GM08714 (cell line): ENCODE data around the gene PITPNM3.

ENCODE experiments used
- H3K4me3 ChIP-seq: fragments of 200-500 bp; sonication (Bioruptor generic); 2 replicates; pipeline ENCODE4 v1.5.1; 2014; ENCODE audit warnings: mild to moderate bottlenecking, low read length, inconsistent platforms
- ZNF274 ChIP-seq: IDR thresholded peaks from 2 replicates; pipeline ENCODE4 v1.6.1; 2012; ENCODE audit warnings: mild to moderate bottlenecking, low read depth, low read length

The PITPNM3 gene

DNA sequence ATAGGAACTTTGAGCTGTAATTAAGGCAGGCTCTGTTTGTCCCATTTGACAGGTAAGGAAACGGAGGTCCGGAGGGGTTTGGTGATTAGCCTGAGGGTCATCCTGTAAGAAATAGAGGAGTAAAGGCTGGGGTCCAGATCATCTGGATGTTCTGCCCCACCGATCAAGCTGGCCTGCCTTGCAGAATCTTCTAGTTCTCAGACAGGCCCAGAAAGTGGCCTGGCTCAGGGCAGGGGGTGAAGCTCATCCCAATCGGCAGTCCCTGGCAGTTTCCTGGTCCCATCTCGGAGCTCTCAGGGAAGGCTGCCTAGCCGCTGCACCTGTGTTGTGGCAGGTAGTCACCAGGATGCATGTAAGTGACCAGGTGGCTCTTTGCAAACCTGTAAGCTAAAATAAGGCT, 107.9 kb downstream of the PITPNM3 start:
- no peak for TF ChIP-seq ZNF274
- no peak overlapping the region for H3K4me3 ChIP-seq

DNA sequence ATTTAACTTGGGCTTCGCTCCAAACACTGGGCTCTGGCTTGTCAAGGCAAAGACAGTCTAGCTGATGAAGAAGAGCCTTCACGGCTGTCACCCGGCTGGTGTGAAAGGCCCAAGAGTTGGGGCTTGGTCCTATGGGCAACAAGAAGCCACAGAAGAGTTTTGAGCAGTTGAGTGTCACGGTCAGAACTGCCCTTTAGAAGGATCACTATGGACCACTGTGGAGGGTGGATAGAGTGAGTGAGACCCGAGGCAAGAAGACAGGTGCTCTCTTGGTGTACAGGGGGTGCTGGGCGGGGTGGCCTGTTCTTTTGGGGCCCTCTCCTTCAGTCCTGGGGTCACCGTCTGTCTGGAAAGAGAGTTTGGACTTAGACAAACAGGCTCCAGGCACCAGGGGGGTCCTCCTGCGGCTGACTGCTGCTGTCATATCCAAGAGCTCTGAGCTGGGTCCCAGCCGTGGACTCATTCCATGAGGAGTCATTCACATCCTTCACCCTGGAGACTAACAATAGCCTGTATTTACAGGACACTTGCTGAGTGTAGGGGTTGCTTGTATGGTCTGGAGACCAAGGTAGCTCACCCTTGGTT, 109.7 kb downstream of the PITPNM3 start:
- TF ChIP-seq ZNF274, result no peak
- H3K4me3 ChIP-seq, result no peak overlapping the region

DNA sequence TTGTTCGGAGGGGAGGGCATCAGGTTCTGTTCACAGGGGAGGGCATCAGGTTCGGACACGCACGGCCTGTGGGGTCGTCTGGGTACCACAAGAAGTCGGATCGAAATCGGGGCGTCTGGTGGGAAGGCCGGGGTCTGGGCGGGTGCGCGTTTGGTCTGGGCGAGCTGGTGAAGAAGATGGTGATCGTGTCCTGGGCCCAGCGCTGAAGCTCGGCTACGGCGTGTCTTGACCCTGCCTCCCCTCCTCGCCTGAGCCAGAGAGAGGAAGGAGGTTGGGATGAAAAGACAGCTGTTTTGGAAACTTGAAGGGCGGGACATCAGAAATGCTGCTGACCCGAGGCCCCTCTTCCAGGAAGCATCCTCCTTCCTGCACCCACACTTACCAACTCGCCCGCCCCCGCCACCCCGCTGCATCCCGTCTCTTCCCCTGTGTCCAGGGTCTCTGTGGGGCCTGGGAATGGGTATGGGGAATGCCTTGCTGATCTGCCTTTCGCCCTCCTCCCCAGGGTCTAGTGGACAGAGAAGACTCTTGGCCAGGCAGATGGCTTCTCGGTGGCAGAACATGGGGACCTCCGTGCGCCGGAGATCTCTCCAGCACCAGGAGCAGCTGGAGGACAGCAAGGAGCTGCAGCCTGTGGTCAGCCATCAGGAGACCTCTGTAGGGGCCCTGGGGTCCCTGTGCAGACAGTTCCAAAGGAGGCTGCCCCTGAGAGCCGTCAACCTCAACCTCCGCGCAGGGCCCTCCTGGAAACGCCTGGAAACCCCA, 111.6 kb downstream of the PITPNM3 start:
- peak overlapping the region; percentile 61 for H3K4me3 ChIP-seq

DNA sequence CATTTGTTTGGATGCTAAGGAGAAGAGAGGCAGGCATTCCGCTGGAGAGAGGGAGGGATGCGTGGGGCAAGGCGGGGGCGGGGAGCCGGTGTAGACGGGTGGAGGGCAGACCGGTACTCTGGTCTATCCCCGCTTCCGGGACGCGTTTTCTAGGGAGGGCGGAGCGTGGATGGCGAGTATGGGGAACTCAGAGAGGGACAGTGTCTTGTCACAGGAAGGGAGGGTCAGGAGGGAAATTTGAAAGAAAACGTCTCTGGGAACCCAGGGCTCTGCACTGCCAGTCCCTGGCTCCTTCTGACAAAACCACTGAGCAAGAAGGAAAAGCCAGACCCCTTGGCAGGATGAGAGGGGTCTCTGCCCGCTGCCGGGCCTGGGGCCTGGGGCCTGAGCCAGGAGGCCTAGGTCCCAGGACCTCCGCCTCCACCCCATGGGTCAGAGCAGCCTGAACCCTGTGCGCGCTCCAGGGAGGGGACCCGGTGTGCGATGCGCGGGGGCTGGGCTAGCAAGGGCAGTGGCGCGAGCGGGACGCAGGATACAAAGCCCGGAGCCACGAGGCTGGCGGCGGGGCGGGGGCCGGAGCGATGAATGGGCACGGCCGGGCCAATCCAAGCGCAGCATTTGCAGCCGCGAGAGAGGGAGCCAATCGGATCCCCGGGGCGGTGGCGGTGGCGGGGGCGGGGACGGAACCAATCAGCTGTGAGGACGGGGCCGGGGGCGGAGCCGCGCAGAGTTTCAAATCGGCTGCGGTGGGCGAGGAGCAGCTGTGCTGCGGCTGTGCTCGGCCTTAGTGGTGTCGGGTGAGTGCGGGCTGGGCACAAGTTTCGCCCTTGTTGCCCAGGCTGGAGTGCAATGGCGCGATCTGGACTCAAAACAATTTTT, 112.4 kb downstream of the PITPNM3 start, which contains the start of gene PIMREG:
Gene PIMREG, plus strand, starts transcription at position 764 of the 879 bp plus-strand sequence. CDS start 656 bp downstream, outside the sequence.
- no peak for TF ChIP-seq ZNF274
- H3K4me3 ChIP-seq, result peak within 1 kb of the TSS; percentile 62

More for the DNA sequence above, 111.6 kb downstream of the PITPNM3 start:
- no peak for TF ChIP-seq ZNF274

DNA sequence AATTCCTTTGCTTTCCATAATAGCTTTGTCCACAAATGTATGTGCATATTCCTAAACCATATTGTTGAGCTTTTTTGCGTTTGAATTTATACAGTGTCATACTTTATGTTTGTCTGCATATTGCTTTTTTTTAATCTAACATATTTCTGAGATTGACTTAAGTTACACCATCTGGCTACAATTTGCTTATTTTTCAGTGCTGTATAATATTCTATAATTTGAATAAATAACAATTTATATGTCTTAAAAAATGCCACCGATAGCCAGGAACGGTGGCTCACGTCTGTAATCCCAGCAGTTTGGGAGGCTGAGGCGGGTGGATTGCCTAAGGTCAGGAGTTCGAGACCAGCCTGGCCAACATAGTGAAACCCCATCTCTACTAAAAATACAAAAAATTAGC, 113.6 kb downstream of the PITPNM3 start:
- H3K4me3 ChIP-seq, result no peak overlapping the region
- TF ChIP-seq ZNF274, result no peak

DNA sequence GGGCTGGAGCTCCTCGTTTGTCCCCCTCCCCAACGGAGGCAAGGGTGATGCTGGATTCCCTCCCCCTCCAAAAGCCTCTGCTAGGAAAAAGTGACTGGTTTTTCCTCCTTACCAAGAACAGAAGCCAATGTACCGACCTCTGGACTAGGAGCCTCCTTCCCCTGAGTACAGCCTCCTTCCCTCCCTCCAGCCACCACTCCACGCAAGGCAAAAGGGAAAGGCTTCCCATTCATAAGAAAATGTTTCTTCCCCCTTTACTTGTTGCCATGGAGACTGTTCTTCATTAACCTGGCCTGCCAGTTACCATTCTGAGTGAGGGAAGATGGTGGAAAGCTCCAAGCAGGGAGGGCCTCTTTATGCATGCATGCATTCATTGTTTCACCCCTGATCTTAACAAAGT, 116.4 kb downstream of the PITPNM3 start:
- H3K4me3 ChIP-seq, result no peak overlapping the region
- TF ChIP-seq ZNF274, result no peak

DNA sequence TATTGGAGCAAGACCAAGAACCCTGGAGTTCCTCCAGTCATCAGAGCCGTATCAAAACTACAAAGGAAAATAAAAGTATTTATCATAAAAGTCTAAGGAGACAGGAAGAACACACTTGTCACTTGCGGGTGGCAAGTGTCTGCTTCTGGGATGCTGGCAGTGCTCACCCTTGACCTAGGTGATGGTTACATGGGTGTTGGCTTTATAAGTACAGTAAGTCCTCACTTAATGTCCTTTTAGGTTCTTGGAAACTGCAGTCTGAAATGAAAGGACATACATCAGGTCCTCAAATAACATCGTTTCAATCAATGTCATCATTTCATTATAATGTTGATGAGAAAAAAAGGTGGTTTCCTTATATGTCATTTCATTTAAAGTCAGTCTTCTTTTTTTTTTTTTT, 118.4 kb downstream of the PITPNM3 start:
- no peak for TF ChIP-seq ZNF274
- no peak overlapping the region for H3K4me3 ChIP-seq

DNA sequence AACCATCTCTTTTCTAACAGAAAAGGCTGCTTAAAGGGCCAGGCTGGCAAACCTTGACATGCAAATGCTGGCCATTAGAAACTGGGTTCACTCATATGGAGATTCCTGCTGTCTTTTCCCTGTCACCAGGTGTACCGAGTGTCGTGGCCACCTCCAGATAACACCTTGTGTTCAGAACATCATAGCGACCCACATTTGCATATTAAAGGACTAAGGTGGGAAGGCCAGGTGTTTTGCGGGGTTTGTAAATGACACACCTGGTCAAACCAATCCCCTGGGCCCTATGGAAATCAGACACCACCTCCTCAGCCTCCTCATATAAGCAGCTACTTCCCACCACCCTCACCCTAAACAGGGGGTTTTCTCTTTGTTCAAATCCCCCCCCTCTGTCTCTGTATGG, 118.9 kb downstream of the PITPNM3 start:
- H3K4me3 ChIP-seq, result no peak overlapping the region
- no peak for TF ChIP-seq ZNF274

DNA sequence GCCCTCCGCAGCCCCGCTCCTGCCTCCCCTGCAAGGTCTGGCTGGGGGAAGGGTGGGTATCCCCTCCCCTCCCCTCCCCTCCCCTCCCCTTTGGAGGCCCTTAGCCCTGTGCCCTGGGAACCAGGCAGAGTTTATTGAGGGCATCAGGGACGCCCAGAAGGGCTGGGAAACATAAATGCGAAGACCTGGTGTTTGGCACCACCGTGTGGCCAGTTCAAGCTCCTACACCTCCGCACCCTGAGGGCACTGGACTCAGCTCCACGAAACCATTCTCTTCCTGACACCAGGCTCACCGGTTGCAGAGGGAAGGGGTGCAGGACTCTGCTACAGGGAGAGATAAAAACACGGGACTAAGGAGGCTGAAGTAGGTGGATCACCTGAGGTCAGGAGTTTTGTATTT, 120.4 kb downstream of the PITPNM3 start:
- no peak for TF ChIP-seq ZNF274
- H3K4me3 ChIP-seq, result no peak overlapping the region

DNA sequence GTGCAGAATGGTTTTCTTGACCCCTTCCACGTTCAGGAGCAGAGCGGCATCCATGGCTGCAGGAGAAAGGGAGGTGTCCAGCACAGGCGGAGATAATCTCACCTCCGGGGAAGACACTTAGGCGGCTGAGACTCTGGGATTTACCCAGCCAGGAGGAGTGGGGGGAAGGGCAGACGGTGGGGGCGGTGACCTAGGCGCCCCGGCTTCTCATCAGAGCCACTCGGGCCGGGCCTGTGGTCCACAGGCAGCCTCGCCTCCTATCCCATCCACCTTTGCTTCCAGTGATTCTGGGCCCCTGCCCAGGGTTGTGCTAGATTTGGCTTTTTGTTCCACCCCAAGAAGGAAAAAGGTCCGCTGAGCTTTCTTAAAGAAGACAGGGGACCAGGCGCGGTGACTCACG, 121.3 kb downstream of the PITPNM3 start, which contains the start of gene AIPL1:
Gene AIPL1, minus strand, starts transcription at position 71 of the 400 bp plus-strand sequence. Its CDS starts 17 bp downstream, at position 54.
- TF ChIP-seq ZNF274, result no peak
- H3K4me3 ChIP-seq, result no peak within 1 kb of the TSS

DNA sequence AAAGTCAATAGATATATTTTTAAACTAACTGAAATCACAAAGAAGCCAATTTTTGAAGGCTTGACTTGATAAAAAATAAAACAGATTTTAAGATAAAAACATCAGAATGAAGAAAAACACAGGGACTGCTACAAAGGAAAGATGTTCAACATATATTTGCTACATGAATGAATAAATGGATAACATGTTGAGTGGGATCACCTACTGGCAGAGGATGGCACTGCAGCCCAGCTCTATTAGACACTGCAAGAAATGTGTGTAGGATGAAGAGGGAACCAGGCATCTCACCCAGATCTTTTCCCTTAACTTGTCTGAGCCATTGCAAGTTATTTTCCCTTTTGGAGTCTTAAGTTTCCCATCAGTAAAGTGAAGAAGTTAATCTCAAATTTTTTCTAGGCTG, 125.6 kb downstream of the PITPNM3 start:
- H3K4me3 ChIP-seq, result no peak overlapping the region
- no peak for TF ChIP-seq ZNF274

DNA sequence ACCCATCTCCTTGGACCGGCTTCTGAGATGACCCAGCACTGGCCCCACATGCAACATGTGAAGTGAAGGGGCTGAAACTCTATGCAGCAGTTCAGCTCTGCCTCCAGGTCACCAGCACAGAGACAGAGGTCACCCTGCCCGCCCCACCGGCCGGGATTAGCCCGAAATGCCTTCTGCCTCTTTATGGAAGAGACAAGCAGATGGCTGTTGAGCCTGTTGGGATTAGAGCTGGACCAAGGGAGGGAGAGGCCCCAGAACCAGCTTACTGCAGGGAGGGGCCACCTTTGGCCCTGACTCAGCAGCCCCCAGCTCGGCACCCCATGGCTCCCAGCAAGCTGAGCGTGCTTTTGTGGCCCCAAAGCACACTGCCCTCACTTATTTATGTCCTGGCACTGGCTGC, 127.1 kb downstream of the PITPNM3 start:
- no peak for TF ChIP-seq ZNF274
- no peak overlapping the region for H3K4me3 ChIP-seq

DNA sequence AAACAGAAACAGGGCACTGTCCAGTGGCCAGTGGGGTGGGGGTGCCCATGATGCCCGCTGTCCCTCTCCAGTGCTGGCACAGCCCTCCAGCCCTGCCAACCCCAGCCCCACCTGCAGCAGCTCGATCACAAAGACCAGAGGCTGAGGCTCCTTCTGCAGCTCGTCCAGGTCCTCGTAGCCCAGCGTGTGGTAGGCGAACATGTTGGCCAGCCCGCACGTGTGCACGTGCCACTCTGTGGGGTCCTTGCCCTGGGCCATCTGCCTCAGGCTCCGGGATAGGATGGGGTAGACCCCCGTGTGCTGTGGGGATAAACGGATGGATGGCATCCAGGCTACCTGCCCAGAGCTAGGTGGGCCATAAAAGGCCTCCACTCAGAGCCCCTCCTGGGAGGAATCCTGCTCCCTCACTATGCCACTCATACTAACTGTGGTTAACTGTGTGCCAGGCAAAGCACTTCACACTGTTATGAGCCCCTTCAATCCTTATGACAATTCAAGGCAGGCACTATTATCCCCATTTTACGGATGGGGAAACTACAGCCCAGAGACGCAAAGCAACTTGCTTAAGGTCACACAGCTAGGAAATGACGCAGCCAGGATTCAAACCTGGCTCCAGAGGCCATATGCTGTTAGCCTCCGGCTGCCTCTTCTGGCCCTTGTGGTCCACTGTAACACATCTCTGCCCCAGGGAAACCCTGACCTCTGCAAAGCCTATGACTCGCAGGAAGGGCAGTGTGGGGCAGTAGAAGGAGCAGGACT, 128.0 kb downstream of the PITPNM3 start:
- H3K4me3 ChIP-seq, result no peak overlapping the region
- TF ChIP-seq ZNF274, result no peak
